ENCODE measurements around the gene UFD1.

UFD1 gene

DNA sequence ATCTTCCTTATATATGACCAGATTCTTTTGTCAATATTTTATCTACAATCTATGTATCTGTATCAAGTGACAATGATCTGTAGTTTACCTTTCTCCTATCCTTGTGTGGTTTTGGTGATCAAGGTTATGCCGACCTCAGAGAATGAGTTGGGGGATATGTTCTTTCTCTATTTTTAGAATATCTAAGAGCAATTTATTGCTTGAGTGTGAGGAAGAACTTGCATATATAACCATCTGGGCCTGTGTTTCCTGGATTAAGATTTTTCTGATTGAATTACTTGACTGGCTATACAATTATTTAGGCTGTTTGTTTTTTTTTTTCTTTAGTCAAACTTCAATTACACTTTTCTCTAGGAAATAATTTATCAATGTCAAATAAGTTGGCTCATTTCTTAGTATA lies 17.5 kb downstream of the UFD1 start:
- no peaks in the 10 kb centered on the region for H3K4me1 ChIP-seq
- intact Hi-C loops (cut with DNase I; ENCODE audit: low total_unique reads) = no loop called here
- no peaks in the 10 kb centered on the region for H3K27me3 ChIP-seq
- no peak overlapping the region for H3K27ac ChIP-seq
- TF ChIP-seq CTCF (IDR thresholded peaks at IDR 0.05) = no peak
- no peaks in the 10 kb centered on the region for H3K9me3 ChIP-seq
- H3K4me3 ChIP-seq = no peak overlapping the region
- no peak for DNase-seq
- H3K36me3 ChIP-seq = peaks cover 63 to 90% (median 83%) of the 10 kb centered on the region in 3 donors

- H3K27me3 ChIP-seq = no peaks in the 10 kb centered on the region
- no peak for DNase-seq
- no peaks in the 10 kb centered on the region for H3K4me1 ChIP-seq
- peaks cover 62 to 90% (median 83%) of the 10 kb centered on the region in 3 donors for H3K36me3 ChIP-seq
- no peak overlapping the region for H3K4me3 ChIP-seq
- intact Hi-C loops (cut with DNase I; ENCODE audit: low total_unique reads) = no loop called here
- H3K27ac ChIP-seq = no peak overlapping the region
- no peaks in the 10 kb centered on the region for H3K9me3 ChIP-seq
- no peak for TF ChIP-seq CTCF (IDR thresholded peaks at IDR 0.05)
Observed at GRCh38 chr22:19460036-19460435, 19.0 kb downstream of the UFD1 start.

DNA sequence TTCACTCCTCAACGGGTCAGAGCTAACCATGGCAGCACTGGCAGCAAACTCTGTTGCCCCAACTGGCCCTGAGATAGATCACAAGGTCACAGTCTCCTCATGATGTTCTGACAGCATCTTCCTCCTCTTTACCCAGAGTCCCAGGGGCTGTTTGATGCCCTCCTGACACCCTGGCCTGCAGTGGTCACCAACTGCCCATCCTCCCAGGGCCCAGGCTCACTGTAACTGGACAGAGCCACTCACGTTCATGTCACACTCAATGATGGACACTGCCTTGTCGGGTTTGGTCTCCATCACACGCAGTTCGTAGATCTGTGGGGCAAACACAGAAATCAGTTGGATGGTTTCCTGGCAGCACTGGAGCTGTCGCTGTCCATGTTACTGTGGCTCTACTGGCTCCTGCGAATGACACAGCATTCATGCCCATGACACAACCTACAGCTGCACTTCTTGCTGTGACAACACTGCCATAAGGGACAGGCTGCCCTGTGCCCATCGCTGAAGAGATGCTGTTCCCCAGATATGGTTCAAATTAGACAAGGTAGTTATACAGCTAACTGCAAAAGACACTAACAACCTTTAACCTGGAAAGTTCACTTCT lies 21.1 kb downstream of the UFD1 start:
- Histone ChIP-seq H3K36me3 (peaks cover 64 to 94% (median 86%) of the 10 kb centered on the region in 3 donors), H3K27me3 (no peaks in the 10 kb centered on the region), H3K4me1 (no peaks in the 10 kb centered on the region), H3K27ac (no peak overlapping the region), H3K4me3 (no peak overlapping the region), H3K9me3 (no peaks in the 10 kb centered on the region)
- no peak for DNase-seq
- TF ChIP-seq CTCF (IDR thresholded peaks at IDR 0.05) = no peak
- intact Hi-C loops (cut with DNase I; ENCODE audit: low total_unique reads) = no loop called here

- Histone ChIP-seq H3K36me3 (peaks cover 65 to 96% (median 89%) of the 10 kb centered on the region in 3 donors), H3K4me3 (no peak overlapping the region), H3K4me1 (no peaks in the 10 kb centered on the region), H3K27me3 (no peaks in the 10 kb centered on the region), H3K27ac (no peak overlapping the region), H3K9me3 (no peaks in the 10 kb centered on the region)
- no peak for TF ChIP-seq CTCF (IDR thresholded peaks at IDR 0.05)
- no peak for DNase-seq
- intact Hi-C loops (cut with DNase I; ENCODE audit: low total_unique reads) = no loop called here
Observed at GRCh38 chr22:19456541-19456940, 22.5 kb downstream of the UFD1 start.

GRCh38 chr22:19455585-19456370 lies 23.2 kb downstream of the UFD1 start:
- Histone ChIP-seq H3K27me3 (no peaks in the 10 kb centered on the region), H3K9me3 (no peaks in the 10 kb centered on the region), H3K27ac (no peak overlapping the region), H3K36me3 (peaks cover 65 to 94% (median 83%) of the 10 kb centered on the region in 3 donors), H3K4me1 (no peaks in the 10 kb centered on the region), H3K4me3 (no peak overlapping the region)
- no peak for TF ChIP-seq CTCF (IDR thresholded peaks at IDR 0.05)
- DNase-seq = no peak
- intact Hi-C loops (cut with DNase I; ENCODE audit: low total_unique reads) = no loop called here

Data from tibial artery (tissue), 4 donors.